ENCODE data around the gene RNF114.

The RNF114 gene

GRCh38 chr20:49945701-49946477 lies 9.7 kb downstream of the RNF114 start:
- Histone ChIP-seq H2AFZ (ENCODE audit: low read depth, low read length) (no peak overlapping the region), H3K27ac (ENCODE audit: low read length) (no peak overlapping the region), H3K9me3 (ENCODE audit: insufficient read depth, low read length) (no peaks in the 10 kb centered on the region), H3K4me1 (ENCODE audit: low read length) (no peaks in the 10 kb centered on the region), H3K4me3 (ENCODE audit: low read length) (no peak overlapping the region), H3K9ac (ENCODE audit: low read length) (no peak overlapping the region), H4K20me1 (ENCODE audit: insufficient read depth, low read length) (peaks cover 17% of the 10 kb centered on the region), H3K36me3 (replicated peaks; ENCODE audit: low read depth, low read length) (peaks cover 78% of the 10 kb centered on the region), H3K27me3 (ENCODE audit: low read depth, low read length) (no peaks in the 10 kb centered on the region), H3K79me2 (ENCODE audit: low read length) (peaks cover 59% of the 10 kb centered on the region), H3K4me2 (ENCODE audit: low read length) (no peak overlapping the region)
- no peak for TF ChIP-seq CTCF (IDR thresholded peaks at IDR 0.05; ENCODE audit: low read depth, low read length)
- TF ChIP-seq EZH2phosphoT487 (IDR thresholded peaks at IDR 0.05; ENCODE audit: low read depth): no peak

- Histone ChIP-seq H2AFZ (ENCODE audit: low read depth, low read length) (no peak overlapping the region), H3K27ac (ENCODE audit: low read length) (no peak overlapping the region), H3K36me3 (replicated peaks; ENCODE audit: low read depth, low read length) (peaks cover 77% of the 10 kb centered on the region), H3K4me2 (ENCODE audit: low read length) (no peak overlapping the region), H3K9me3 (ENCODE audit: insufficient read depth, low read length) (no peaks in the 10 kb centered on the region), H3K9ac (ENCODE audit: low read length) (no peak overlapping the region), H3K79me2 (ENCODE audit: low read length) (peaks cover 36% of the 10 kb centered on the region), H3K4me3 (ENCODE audit: low read length) (no peak overlapping the region), H4K20me1 (ENCODE audit: insufficient read depth, low read length) (no peaks in the 10 kb centered on the region), H3K4me1 (ENCODE audit: low read length) (no peaks in the 10 kb centered on the region), H3K27me3 (ENCODE audit: low read depth, low read length) (no peaks in the 10 kb centered on the region)
- no peak for TF ChIP-seq EZH2phosphoT487 (IDR thresholded peaks at IDR 0.05; ENCODE audit: low read depth)
- TF ChIP-seq CTCF (IDR thresholded peaks at IDR 0.05; ENCODE audit: low read depth, low read length): no peak
These were observed 12.0 kb downstream of the RNF114 start for GRCh38 chr20:49948178-49948577.

- no peaks in the 10 kb centered on the region for H3K4me1 ChIP-seq (ENCODE audit: low read length)
- peaks cover 80% of the 10 kb centered on the region for H3K36me3 ChIP-seq (replicated peaks; ENCODE audit: low read depth, low read length)
- H3K9me3 ChIP-seq (ENCODE audit: insufficient read depth, low read length): no peaks in the 10 kb centered on the region
- H2AFZ ChIP-seq (ENCODE audit: low read depth, low read length): no peak overlapping the region
- H3K27me3 ChIP-seq (ENCODE audit: low read depth, low read length): no peaks in the 10 kb centered on the region
- H3K9ac ChIP-seq (ENCODE audit: low read length): no peak overlapping the region
- H3K4me3 ChIP-seq (ENCODE audit: low read length): no peak overlapping the region
- no peak overlapping the region for H3K27ac ChIP-seq (ENCODE audit: low read length)
- peaks cover 32% of the 10 kb centered on the region for H3K79me2 ChIP-seq (ENCODE audit: low read length)
- no peaks in the 10 kb centered on the region for H4K20me1 ChIP-seq (ENCODE audit: insufficient read depth, low read length)
- TF ChIP-seq EZH2phosphoT487 (IDR thresholded peaks at IDR 0.05; ENCODE audit: low read depth) (no peak), CTCF (IDR thresholded peaks at IDR 0.05; ENCODE audit: low read depth, low read length) (no peak)
- H3K4me2 ChIP-seq (ENCODE audit: low read length): no peak overlapping the region
These were observed 12.8 kb downstream of the RNF114 start for GRCh38 chr20:49948809-49949507.

- Histone ChIP-seq H3K27me3 (ENCODE audit: low read depth, low read length) (no peaks in the 10 kb centered on the region), H3K36me3 (replicated peaks; ENCODE audit: low read depth, low read length) (peaks cover 74% of the 10 kb centered on the region), H4K20me1 (ENCODE audit: insufficient read depth, low read length) (no peaks in the 10 kb centered on the region), H3K9me3 (ENCODE audit: insufficient read depth, low read length) (no peaks in the 10 kb centered on the region), H3K4me2 (ENCODE audit: low read length) (no peak overlapping the region), H3K79me2 (ENCODE audit: low read length) (peaks cover 15% of the 10 kb centered on the region), H2AFZ (ENCODE audit: low read depth, low read length) (no peak overlapping the region), H3K27ac (ENCODE audit: low read length) (no peak overlapping the region), H3K4me3 (ENCODE audit: low read length) (no peak overlapping the region), H3K9ac (ENCODE audit: low read length) (no peak overlapping the region), H3K4me1 (ENCODE audit: low read length) (no peaks in the 10 kb centered on the region)
- TF ChIP-seq EZH2phosphoT487 (IDR thresholded peaks at IDR 0.05; ENCODE audit: low read depth) (no peak), CTCF (IDR thresholded peaks at IDR 0.05; ENCODE audit: low read depth, low read length) (no peak)
These were observed 15.0 kb downstream of the RNF114 start for GRCh38 chr20:49951151-49951550.
